KG1 (cell line): ENCODE results near the gene MAMLD1.
"Not testable (repeated sequence)": the region's sequence is repeated elsewhere in the genome, so short reads cannot be mapped to it uniquely, and the experiment has no call there.

ENCODE experiments used
- DNase-seq: peaks from one replicate; lab custom pipeline; 2025; lab: John Stamatoyannopoulos, UW

Gene MAMLD1, protein sequence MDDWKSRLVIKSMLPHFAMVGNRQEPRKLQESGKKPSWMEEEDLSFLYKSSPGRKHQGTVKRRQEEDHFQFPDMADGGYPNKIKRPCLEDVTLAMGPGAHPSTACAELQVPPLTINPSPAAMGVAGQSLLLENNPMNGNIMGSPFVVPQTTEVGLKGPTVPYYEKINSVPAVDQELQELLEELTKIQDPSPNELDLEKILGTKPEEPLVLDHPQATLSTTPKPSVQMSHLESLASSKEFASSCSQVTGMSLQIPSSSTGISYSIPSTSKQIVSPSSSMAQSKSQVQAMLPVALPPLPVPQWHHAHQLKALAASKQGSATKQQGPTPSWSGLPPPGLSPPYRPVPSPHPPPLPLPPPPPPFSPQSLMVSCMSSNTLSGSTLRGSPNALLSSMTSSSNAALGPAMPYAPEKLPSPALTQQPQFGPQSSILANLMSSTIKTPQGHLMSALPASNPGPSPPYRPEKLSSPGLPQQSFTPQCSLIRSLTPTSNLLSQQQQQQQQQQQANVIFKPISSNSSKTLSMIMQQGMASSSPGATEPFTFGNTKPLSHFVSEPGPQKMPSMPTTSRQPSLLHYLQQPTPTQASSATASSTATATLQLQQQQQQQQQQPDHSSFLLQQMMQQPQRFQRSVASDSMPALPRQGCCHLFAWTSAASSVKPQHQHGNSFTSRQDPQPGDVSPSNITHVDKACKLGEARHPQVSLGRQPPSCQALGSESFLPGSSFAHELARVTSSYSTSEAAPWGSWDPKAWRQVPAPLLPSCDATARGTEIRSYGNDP

DNA sequence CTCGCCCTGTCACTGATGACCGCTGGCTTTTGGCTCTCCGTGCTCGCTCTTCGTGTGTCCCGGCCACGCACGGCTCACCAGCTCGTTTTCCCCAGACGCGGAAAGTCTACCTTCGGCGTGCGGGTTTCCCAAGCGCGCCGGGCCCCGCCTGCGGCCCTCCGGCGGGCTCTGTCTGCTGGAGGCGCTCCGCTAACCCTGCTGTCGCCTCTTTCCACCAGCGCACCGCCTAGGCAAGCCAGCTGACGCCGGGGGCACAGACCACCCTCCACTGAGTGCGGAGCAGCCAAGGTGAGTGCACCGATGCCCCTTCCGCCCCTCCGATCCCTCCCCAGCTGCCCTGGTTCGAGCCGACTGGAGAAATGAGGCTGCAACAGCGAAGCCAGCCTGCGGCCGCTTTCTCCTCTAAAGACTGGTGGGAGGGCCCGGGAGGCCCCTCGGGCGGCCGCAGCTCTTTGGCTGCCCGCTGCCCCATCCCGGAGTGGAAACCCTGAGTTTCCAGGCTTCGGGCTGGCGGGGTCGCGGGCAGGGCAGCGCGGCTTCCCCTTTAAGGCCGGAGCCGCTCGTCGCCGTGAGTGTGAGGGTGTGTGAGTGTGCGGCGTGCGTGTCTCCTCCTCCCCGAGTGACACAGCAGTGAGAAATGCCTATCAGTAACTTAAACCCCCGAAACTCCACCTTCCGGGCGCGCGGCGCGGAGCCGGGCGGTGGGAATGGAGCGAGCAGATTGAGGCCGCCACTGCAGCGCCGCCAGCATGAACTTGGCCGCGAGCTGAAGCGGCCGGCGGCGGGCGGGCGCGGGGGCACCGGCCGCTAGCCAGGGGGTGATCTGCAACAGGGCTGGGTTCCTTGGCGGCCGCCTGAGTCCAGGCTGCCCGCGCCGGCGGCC is at the start of gene MAMLD1:
MAMLD1 (plus strand) TSS at position 719 of the 883 bp plus-strand sequence. CDS start 82,200 bp downstream, outside the sequence.
- no peak for DNase-seq

DNA sequence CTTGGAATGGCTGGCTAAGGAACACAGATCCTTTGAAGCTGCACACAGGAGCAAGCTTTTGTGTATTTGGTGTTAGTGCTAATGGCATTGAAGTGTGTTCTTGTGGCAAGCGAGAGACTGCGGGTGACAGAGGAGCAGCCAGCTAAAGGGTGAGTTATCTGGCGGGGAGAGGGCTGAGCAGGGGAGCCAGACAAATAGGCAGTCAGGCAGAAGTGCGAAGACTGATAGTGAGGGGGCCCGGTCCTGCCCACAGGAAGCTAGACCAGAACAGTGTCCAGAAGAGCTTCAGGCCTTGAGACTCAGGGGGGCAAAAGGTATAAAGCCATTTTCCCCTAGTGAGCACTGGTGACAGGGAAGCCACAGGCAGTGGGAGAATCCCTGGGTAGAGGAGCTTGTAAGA is 49.6 kb upstream of the MAMLD1 start:
- DNase-seq: no peak

DNA sequence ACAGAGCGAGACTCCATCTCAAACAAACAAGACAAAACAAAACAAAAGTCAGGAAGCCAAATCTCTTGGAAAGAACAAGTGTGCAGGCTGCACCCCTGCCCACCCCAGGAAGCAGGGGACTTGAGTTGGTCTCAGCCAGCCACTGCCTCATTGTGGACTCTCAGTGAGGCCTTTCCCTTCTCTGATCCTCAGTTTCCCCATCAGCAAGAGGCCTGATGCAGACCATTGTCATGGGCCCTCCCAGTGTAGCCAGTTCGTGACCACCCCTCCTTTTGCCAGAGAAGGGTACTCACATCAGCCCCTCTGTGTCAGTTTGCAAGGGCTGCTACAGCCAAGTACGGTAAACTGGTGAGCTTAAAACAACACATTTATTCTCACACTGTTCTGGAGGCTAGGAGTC is 48.9 kb upstream of the MAMLD1 start:
- no peak for DNase-seq

DNA sequence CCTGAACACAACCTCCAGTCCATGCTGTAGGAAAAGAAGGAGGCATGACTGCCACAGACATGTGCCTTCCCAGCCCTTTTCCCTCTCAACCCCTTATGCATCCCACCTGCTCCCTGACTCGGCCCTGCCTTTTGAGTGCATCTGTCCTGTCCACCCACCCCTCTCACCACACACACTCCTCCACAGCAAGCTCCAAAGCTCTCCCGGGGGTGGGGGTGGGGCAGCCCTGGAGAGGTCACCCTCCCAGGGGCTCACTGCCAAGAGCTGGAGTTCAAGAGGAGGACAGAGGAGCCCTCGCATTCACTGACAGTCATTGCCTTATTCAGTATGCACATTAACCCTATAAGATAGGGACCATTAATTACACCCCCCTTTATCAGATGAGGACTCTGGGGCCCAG is 46.6 kb upstream of the MAMLD1 start:
- DNase-seq: no peak

DNA sequence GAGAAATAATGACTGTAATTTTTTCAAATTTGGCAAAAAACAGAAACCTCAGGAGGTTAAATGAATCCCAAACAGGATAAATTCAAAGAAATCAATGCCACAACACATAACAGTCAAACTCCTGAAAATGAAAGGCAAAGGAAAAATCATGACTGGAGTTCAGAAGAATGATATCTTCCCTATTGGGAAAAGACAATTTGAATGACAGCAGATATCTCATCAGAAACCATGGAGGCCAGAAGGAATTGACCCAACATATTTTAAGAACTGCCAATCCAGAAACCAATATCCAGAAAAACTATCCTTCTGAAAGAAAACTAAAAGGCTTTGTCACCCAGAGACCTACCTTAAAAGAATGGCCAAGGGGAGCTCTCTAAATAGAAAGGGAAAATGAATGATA is 40.1 kb upstream of the MAMLD1 start:
- no peak for DNase-seq

DNA sequence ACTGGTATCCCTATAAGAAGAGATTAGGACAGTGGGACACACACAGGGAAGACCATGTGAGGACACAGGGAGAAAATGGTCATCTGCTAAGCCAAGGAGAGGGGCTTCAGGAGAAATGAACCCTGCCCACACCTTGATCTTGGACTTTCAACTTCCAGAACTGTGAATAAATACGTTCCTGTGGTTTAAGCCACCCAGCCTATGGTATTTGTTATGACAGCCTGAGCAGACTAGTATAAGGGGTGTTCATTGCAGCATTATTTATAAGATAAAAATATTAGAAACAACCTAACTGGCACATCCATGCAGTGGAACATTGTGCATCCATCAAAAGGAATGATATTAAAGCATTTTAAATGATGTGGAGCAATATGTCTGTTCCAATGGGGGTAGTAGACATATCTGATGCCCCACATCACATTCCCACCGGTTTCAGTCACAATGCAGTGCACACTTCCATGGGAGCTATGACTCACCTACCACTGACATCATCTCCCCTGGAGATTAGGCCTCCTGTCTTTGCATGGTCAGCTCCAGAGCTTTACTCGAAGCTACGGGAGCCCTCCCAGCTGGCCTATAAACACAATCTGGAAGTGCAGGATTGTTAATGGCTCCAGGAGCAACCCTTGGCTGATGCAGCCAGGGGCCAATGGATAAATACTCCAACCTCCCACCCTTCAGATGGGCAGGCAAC is 38.9 kb upstream of the MAMLD1 start:
- DNase-seq: no peak

DNA sequence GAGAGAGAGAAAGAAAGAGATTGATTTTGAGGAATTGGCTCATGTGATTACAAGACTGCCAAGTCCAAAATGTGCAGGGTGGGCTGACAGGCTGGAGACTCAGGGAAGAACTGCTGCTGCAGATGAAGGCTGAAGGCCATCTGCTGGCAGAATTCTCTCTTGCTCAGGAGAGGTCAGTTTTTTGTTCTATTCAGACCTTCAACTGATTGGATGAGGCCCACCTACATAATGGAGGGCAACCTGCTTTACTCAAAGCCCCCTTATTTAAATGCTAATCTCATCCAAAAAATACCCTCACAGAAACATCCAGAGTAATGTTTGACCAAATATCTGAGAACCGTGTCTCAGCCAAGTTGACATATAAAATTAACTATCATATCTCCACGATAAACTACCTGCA is 38.2 kb upstream of the MAMLD1 start:
- no peak for DNase-seq

DNA sequence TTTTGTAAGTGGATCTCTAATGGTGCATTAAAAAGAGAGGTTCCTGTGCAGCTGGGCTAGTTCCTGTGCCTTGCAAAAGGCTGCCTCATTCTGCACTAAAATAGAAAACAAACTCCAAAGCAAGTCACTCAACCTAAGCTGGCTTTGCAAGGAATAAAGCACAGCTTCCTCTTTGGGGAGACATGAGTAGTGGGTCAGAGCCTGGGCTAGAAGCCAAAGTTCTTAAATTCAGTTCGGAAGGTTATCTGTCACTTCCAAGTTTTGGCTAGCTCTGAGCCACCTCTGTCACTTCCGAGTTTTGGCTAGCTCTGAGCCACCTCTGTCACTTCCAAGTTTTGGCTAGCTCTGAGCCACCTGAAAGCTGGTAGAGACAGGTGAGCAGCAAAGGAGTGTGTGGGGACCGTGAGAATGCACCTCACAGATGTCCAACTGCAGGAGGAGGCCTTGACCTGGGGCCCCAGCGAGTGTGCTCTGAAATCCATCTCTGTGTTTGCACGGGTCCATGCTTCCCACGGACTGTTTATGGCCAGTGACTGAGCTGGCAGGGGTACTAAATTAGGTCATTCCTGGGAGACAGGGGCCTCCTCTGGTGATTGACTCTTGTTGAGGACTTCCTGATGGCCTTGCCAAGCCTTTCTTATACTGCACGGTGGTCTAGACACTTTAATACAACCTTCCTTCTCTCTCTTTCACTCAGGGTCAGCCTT is 36.4 kb upstream of the MAMLD1 start:
- no peak for DNase-seq

DNA sequence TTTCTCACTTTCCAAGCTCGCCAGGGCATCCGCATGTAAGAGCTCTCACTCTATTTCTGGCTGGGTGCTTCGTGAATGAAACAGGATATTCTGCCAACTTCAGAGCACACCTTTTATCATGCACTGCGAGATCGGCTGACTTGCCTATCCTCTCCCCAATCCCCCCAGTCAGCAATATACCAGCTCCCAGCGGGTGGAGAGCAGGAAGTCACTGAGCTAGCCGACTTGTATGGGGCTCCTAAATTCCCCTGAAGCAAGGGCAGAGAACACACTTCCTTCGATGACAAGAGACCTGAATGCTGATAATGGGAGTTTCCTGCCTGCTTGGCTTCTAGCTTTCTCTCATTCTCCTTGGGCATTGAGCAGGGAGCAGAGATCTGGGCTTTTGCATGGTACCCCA is 33.8 kb upstream of the MAMLD1 start:
- no peak for DNase-seq

DNA sequence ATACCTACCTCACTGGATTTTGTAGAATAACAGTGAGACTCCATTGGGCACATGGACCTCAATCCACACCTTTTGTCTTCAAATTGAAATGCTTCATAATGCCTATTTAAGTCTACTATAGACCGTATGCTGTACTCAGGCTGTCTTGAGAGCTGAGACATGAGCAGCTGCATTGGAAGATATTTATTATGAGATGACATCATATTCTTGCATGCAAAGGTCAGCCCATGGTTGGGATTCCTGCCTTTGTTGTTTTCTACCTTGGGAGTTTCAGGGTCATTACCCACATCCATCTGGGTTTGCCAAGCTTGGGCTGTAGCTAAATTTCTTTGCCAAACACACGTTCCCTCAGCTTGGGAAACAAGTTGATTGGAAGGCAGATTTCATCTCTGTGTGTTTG is 33.2 kb upstream of the MAMLD1 start:
- DNase-seq: no peak

DNA sequence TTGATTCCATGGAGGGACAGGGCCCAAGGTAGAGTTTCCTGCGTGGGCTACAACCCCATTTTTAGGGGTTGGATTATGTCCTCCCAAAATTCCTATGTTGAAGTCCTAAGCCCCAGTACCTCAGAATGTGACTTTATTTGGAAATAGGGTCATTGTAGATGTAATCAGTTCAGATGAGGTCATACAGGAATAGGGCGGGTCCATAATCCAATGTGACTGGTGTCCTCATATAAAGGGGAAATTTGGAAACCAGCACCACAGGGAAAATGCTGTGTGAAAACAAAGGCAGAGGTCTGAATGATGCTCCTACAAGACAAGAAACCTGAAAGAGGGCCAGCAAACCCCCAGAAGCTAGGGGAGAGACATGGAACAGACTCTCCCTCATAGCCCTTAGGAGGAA is 31.1 kb upstream of the MAMLD1 start:
- DNase-seq: no peak

DNA sequence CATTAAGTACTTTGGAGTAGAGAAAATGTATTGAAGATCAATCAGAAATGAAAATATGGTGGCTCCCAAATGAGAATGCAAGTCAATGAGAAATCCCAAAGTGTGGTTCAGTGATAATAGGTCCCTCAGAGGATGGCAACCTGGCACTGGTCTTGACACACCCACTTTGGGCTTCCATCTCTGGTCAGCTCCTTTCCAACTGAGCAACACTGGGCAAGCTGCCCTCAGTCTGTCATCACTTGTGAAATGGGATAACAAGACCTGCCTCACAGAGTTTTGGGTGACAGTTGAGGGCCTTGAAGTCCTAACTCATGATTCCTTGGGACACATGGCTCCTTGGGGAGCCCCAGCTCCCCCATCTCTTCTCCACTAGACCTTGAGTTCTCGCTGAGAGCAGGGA is 29.0 kb upstream of the MAMLD1 start:
- no peak for DNase-seq

DNA sequence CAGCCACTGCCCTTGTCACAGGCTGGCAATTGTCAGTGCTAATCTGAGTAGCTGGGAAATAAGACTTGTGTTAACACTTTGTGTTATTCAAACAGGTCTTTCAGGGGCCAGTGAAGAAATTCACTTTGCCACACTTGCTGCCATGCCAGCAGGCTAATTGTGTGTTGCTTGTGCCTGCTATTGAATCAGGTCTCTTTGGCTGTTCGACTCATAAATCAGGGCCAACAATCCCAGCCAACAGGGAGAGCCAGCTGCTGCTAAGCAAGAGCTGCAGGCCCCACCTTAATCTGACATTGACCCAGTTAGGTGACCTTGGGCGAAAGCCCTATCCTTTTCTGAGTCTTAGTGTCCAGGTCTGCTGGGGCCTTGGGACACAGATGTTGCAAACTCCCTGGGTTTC is 28.1 kb upstream of the MAMLD1 start:
- DNase-seq: no peak

DNA sequence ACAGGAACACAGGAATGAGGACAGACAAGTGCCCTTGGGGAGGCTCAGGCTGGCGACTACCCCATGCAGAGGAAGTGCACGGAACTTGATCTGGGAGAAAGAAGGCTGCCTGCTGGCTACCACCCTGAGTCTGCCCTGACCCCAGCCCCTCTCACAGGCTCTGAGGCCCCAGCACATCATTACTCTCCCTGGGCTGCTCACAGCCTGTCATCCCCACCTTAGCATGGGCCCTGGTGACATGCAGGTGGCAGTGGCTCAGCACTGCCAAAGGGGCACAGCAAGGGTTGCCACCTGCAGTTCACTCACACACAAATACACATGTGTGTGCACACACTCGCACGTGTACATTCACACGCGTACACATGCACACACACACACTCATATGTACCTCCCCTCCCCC is 26.1 kb upstream of the MAMLD1 start:
- no peak for DNase-seq

DNA sequence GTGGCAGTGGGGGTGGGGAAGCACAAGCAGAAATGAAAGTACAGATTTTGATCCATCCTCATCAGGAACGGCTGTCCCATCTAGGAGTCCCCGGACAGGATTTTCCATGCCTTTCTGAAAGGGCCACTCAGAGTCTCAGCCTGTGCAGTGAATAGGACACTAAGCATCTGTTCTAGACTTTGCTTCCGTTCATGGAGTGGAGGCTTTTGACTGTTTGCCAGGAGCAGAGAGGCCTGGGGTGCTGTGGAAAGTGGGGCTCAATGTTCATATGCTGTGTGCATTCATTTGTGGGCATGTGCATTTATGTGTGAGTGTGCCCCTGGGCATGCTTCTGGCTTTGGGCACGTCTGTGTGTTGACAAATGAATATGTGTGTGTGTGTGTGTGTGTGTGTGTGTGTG is 25.6 kb upstream of the MAMLD1 start:
- no peak for DNase-seq

DNA sequence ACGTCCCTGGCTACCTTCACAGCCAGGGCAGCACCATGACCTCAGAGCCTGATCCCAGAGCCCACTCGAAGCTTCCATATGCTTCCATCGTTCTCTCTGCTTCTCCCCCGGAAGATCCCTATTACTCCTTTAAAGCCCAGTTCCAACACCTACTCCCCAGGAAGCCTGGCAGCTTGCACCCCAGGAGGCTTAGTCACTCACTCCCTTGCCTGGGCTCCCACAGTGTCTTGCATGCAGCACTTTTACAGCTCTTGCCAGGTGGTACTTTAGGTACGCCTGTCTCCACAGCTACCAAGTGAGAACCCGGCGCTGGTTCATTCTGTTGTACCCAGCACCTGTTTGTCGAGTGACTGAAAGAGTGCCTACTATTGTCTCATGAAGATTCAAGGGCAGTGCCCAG is 24.5 kb upstream of the MAMLD1 start:
- no peak for DNase-seq

DNA sequence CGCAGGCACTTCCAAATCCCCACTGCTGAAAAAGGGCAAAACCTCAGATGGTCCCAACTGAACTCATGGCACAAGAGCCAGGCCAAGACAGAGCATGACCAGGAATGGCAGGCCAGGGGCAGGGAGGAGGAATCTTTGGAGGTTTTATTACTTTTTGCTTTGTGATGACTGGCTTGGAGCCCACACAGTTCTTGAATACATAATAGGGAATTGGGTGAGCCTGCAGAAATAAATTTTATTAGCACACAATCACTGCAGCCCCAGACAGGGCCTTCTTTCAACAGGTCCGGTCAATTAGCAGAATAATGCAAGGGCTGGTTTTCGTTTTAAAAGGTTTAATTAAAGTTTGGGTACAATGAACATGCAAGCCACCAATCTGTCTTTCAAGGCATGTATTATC is 23.4 kb upstream of the MAMLD1 start:
- no peak for DNase-seq

DNA sequence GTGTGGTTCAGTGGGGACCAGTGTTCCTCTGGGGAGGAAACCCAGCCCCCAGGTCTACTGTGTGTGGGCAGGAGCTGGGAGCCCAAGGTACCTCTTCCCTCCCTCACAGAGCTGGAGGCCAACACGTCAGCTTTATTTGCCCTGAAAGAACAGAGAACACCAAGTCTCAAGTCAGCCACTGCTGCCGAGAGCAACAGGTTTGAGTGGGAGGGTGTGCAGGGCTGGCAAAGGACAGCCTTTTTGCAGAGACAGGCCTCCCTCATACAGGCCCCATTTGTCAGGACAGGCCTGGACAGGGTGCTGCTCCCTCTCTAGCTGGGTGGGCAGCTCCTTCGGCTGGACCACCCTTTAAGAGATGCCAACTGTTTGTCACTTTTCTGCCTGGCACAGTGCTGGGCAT is 22.8 kb upstream of the MAMLD1 start:
- DNase-seq: not testable (repeated sequence)

DNA sequence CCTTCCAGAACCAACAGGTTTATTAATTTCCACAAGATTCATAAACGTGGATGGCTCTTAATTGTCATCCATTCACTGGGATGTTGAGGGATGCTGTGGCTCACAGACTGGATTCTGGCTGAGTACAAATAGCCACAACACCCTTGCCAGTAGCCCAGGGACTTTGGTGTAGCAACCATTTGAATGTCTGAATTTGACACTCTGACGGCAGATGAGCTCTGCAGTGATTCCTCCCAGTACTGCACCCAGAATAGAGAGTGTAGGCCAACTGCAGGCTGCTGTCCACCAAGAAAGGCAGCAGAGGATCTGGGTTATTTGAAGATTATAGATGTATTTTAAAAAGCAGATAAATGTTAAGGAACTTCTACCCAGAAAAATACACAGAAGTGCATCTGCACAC is 15.6 kb upstream of the MAMLD1 start:
- no peak for DNase-seq

DNA sequence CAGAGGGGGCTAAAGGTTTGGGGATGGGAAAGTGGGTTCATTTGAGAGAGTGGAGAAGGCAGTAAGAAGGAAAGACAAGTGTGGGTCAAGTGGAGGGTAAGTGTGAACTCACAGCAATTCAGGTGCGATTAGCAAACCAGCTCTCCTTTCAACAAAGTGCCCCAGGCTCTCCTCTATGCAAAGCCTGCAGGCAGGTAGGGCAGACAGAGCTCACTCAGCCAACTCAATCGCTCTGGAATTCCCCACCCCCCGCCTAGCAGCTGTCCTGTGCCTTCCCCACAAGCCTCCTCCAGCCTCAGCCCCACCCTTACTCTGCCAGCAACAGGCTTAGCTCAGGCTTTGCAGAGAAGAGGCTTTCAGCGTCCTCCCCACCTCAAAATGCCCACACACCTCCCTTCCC is 14.8 kb upstream of the MAMLD1 start:
- DNase-seq: no peak

DNA sequence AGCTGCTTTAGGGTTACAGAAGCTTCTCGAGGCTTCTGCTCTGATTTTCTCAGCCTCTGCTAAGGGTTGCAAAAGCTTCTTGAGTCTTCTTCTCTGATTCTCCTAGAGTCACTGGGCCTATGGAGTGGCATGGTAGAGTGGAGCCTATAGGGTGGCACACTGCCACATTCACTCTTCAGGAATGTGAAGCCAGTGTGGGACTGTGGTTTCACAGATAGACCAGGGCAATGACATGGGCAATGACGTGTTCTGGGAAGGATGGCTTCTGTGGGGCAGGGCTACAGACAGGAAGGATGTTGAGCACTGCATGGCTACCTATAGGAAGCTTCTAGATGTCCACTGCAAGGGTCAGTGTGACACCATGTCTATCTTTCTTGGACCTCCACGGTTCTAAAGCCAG is 11.0 kb upstream of the MAMLD1 start:
- no peak for DNase-seq
